22Rv1 (cell line): ENCODE results near the gene IQCE.

Source experiments
- CTCF ChIP-seq: fragments of 450-650 bp; IDR thresholded peaks from 2 replicates; pipeline ENCODE4 v1.5.1; 2017; ENCODE audit warnings: mild to moderate bottlenecking
- ZFX ChIP-seq: fragments of 450-650 bp; IDR thresholded peaks from 2 replicates; pipeline ENCODE4 v1.6.1; 2017; ENCODE audit warnings: antibody characterized with exemption, borderline replicate concordance

DNA sequence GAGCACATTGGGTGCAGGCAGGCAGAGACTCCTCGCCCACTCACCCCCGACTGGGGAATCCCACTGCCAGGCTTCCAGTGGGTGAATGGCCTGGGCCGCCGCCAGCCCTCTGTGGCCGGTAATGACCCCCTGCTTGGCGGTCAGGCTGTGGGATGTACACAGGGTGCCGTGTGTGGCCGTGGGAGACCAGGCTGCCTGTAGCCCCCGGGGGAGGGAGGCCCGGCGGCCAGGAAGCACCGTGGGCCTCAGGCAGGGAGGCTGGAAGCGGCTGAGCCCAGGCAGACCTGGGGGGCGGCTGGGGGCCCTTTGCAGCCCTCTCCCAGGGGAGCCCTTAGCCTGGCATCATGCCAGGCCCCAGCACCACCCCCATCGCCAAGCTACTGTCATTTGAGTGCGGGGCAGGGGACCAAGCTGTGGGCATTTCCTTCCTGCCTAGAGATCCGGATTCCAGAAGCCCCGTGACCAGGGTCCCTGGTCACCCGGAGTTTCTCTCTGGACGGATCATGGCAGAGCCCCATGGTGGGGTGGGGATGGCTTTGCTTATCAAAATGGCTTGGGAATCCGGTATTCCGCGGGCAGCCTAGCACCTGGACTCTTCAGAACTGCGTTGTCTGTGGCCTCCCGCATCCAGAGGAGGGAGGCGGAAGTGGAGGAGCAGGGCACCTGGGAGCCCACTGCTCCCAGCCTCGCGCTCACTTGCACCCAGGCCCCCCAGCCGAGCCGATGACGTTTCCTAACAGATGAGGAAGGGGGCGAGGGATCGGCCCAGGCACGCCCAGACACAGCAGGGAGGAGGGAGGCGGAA is 74.2 kb downstream of the IQCE start:
- TF ChIP-seq CTCF: no peak
- no peak for TF ChIP-seq ZFX
